ENCODE results near the gene GNAL. TPM values are rescaled to one million over a fixed set of nuclear protein-coding genes. Genes with fewer than 3 reads are reported as not detected.

Gene GNAL
- total RNA-seq, 1 donor from 2014 or later: 4.5 TPM

DNA sequence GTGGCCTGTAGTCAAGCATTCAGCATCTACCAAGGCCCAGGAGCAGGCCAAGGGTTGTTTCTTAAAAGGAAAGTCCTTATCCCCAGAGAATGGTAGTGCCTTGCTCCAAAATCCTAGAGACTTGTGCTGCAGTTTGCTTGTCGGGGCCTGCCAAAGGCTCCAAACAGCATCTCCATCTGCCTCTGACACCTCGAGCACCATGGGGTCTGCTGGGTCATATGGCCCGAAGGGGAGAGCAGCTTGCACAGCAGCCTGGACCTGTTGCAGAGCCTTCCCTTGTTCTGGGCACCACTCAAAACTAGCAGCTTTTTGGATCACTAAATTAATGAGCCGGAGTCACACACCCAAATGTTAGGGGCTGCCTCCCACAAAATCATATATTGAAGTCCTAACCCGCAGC is 35.7 kb downstream of the GNAL start:
- Mint-ChIP-seq H3K4me3 (ENCODE audit: unreplicated experiment) (no peak overlapping the region), H3K27me3 (ENCODE audit: low read depth, unreplicated experiment) (peaks cover 11% of the 10 kb centered on the region), H3K4me1 (ENCODE audit: low read depth, unreplicated experiment) (no peaks in the 10 kb centered on the region), H3K27ac (ENCODE audit: unreplicated experiment) (no peak overlapping the region), H3K36me3 (ENCODE audit: low read depth, unreplicated experiment) (no peaks in the 10 kb centered on the region), H3K9me3 (ENCODE audit: unreplicated experiment) (peaks cover 6% of the 10 kb centered on the region)
- Histone ChIP-seq H3K4me3 (ENCODE audit: insufficient read depth, low read depth, low read length) (no peak overlapping the region), H3K27me3 (ENCODE audit: insufficient read depth, low read length) (peaks cover 16% of the 10 kb centered on the region), H3K79me2 (ENCODE audit: insufficient read depth, low read length) (no peaks in the 10 kb centered on the region), H3K9ac (ENCODE audit: low read length) (no peak overlapping the region), H2AFZ (ENCODE audit: low read depth, low read length) (no peak overlapping the region), H3K4me2 (ENCODE audit: low read length) (no peak overlapping the region), H4K20me1 (ENCODE audit: insufficient read depth, low read length) (no peaks in the 10 kb centered on the region), H3K4me1 (ENCODE audit: insufficient read depth, low read length) (no peaks in the 10 kb centered on the region), H3K36me3 (ENCODE audit: insufficient read depth, low read length) (no peaks in the 10 kb centered on the region), H3K9me3 (ENCODE audit: insufficient read depth, low read depth, low read length) (no peaks in the 10 kb centered on the region), H3K27ac (ENCODE audit: low read depth, low read length) (no peak overlapping the region)
- no peak for TF ChIP-seq EZH2 (IDR thresholded peaks at IDR 0.05; ENCODE audit: insufficient read depth, low read length)
- TF ChIP-seq, protein P1, sequence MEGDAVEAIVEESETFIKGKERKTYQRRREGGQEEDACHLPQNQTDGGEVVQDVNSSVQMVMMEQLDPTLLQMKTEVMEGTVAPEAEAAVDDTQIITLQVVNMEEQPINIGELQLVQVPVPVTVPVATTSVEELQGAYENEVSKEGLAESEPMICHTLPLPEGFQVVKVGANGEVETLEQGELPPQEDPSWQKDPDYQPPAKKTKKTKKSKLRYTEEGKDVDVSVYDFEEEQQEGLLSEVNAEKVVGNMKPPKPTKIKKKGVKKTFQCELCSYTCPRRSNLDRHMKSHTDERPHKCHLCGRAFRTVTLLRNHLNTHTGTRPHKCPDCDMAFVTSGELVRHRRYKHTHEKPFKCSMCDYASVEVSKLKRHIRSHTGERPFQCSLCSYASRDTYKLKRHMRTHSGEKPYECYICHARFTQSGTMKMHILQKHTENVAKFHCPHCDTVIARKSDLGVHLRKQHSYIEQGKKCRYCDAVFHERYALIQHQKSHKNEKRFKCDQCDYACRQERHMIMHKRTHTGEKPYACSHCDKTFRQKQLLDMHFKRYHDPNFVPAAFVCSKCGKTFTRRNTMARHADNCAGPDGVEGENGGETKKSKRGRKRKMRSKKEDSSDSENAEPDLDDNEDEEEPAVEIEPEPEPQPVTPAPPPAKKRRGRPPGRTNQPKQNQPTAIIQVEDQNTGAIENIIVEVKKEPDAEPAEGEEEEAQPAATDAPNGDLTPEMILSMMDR (IDR thresholded peaks at IDR 0.05; ENCODE audit: insufficient read depth, low read depth, low read length): no peak
- DNase-seq (ENCODE audit: low read depth) (no peak), FAIRE-seq (no peak)

DNA sequence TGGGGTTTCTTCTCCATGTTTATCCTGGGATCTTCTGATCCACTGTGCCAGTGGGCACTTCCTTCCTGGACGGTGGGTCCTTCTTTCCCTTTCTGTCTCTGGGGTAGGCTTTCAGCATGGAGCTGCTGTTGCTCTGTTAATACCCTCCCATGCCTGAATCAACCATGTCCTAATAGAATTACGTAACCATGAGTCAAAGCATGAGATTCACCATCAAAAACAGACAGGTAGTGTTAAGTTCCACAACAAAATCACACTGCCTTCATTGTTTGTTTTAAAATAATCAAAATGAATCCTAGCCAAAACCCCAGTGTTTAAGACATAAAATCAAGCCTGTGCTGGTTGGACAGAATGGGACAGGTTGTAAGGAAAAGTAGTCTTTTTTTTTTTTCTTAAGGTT is 37.5 kb downstream of the GNAL start:
- H3K4me3 ChIP-seq (ENCODE audit: insufficient read depth, low read depth, low read length): no peak overlapping the region
- H3K36me3 Mint-ChIP-seq (ENCODE audit: low read depth, unreplicated experiment): no peaks in the 10 kb centered on the region
- H3K79me2 ChIP-seq (ENCODE audit: insufficient read depth, low read length): no peaks in the 10 kb centered on the region
- no peaks in the 10 kb centered on the region for H3K4me1 Mint-ChIP-seq (ENCODE audit: low read depth, unreplicated experiment)
- FAIRE-seq (no peak), DNase-seq (ENCODE audit: low read depth) (no peak)
- TF ChIP-seq, protein P1 (IDR thresholded peaks at IDR 0.05; ENCODE audit: insufficient read depth, low read depth, low read length): no peak
- TF ChIP-seq EZH2 (IDR thresholded peaks at IDR 0.05; ENCODE audit: insufficient read depth, low read length): no peak
- H3K4me1 ChIP-seq (ENCODE audit: insufficient read depth, low read length): no peaks in the 10 kb centered on the region
- no peaks in the 10 kb centered on the region for H3K9me3 ChIP-seq (ENCODE audit: insufficient read depth, low read depth, low read length)
- no peak overlapping the region for H2AFZ ChIP-seq (ENCODE audit: low read depth, low read length)
- H3K27ac ChIP-seq (ENCODE audit: low read depth, low read length): no peak overlapping the region
- H3K4me3 Mint-ChIP-seq (ENCODE audit: unreplicated experiment): no peak overlapping the region
- H3K27ac Mint-ChIP-seq (ENCODE audit: unreplicated experiment): no peak overlapping the region
- no peaks in the 10 kb centered on the region for H3K36me3 ChIP-seq (ENCODE audit: insufficient read depth, low read length)
- peaks cover 15% of the 10 kb centered on the region for H3K27me3 Mint-ChIP-seq (ENCODE audit: low read depth, unreplicated experiment)
- H4K20me1 ChIP-seq (ENCODE audit: insufficient read depth, low read length): no peaks in the 10 kb centered on the region
- H3K4me2 ChIP-seq (ENCODE audit: low read length): no peak overlapping the region
- peaks cover 17% of the 10 kb centered on the region for H3K27me3 ChIP-seq (ENCODE audit: insufficient read depth, low read length)
- H3K9me3 Mint-ChIP-seq (ENCODE audit: unreplicated experiment): peaks cover 6% of the 10 kb centered on the region
- H3K9ac ChIP-seq (ENCODE audit: low read length): no peak overlapping the region

DNA sequence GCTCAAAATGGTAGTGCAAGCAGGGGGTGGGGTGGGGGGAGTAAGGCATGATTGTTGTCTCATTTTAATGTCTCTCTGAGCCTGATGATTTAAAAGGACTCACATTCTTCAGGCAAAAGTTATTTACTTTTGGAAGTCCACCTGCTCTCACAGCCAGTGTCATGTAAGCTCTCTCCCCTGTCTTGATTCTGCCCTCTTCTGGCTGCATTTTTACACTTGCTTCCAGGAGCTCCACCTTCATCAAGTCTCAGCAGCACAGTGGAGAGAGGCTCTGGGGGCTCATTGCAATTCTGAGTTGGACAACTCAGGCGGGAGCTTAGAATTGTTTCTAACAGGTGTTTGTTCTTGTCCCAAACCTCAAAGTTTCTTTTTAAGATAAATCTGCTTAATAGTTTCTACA is 39.2 kb downstream of the GNAL start:
- no peak overlapping the region for H3K9ac ChIP-seq (ENCODE audit: low read length)
- H3K9me3 ChIP-seq (ENCODE audit: insufficient read depth, low read depth, low read length): no peaks in the 10 kb centered on the region
- Mint-ChIP-seq H3K9me3 (ENCODE audit: unreplicated experiment) (peaks cover 6% of the 10 kb centered on the region), H3K4me3 (ENCODE audit: unreplicated experiment) (no peak overlapping the region), H3K4me1 (ENCODE audit: low read depth, unreplicated experiment) (no peaks in the 10 kb centered on the region), H3K27ac (ENCODE audit: unreplicated experiment) (no peak overlapping the region), H3K36me3 (ENCODE audit: low read depth, unreplicated experiment) (no peaks in the 10 kb centered on the region), H3K27me3 (ENCODE audit: low read depth, unreplicated experiment) (peaks cover 15% of the 10 kb centered on the region)
- peaks cover 27% of the 10 kb centered on the region for H3K27me3 ChIP-seq (ENCODE audit: insufficient read depth, low read length)
- H3K4me3 ChIP-seq (ENCODE audit: insufficient read depth, low read depth, low read length): no peak overlapping the region
- H3K4me1 ChIP-seq (ENCODE audit: insufficient read depth, low read length): no peaks in the 10 kb centered on the region
- no peaks in the 10 kb centered on the region for H4K20me1 ChIP-seq (ENCODE audit: insufficient read depth, low read length)
- H3K79me2 ChIP-seq (ENCODE audit: insufficient read depth, low read length): no peaks in the 10 kb centered on the region
- no peak overlapping the region for H3K4me2 ChIP-seq (ENCODE audit: low read length)
- H3K27ac ChIP-seq (ENCODE audit: low read depth, low read length): no peak overlapping the region
- FAIRE-seq: no peak
- DNase-seq (ENCODE audit: low read depth): no peak
- H2AFZ ChIP-seq (ENCODE audit: low read depth, low read length): no peak overlapping the region
- H3K36me3 ChIP-seq (ENCODE audit: insufficient read depth, low read length): no peaks in the 10 kb centered on the region
- TF ChIP-seq, protein P1 (IDR thresholded peaks at IDR 0.05; ENCODE audit: insufficient read depth, low read depth, low read length): no peak
- TF ChIP-seq EZH2 (IDR thresholded peaks at IDR 0.05; ENCODE audit: insufficient read depth, low read length): no peak
